ENCODE measurements around the gene PGAP1. TPM values are rescaled to one million over a fixed set of nuclear protein-coding genes. Genes with fewer than 3 reads are reported as not detected.
"Not testable (repeated sequence)": the region's sequence is repeated elsewhere in the genome, so short reads cannot be mapped to it uniquely, and the experiment has no call there.

Gene PGAP1
- total RNA-seq, 1 experiment from 2014 or later = 14.9 TPM

DNA sequence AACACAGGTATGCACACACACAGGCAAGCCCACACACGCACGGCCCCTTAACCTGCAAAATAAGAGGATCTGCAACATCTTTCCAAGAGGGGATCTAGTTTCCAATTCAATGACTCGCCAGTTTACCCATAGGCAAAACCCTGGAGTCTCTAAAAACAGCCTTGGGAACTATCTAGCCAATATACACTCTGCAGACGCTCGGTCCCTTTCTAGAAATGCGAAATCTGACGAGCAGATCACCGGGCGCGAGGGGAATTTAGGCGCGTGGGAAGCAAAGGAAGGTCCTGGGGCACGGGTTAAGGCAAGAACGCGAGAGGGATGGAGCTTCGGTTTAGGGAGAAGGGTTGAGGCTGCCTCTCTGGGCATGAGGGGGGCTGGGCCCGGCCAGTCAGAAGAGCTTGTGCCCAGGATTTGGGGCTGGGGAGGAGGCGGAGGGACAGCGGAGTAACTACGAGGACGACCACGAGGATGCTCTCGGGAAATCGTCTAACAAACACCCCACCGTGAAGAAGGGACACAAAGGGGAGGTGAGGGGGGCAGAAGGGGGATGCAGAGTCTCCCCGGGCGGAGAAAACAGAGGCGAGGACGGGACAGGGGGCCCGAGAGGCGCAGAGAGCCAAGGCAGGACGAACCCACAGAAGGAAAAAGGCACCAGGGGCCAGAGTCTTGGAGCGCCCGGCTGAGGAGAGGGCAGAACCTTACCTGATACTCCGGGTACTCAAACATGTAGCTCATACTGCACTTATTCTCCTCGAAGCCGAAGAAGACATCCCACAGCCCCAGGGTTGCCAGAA is 542 bp downstream of the PGAP1 start:
- Histone ChIP-seq H3K27ac (peak overlapping the region; percentile 68), H3K27me3 (no peaks in the 10 kb centered on the region), H3K4me3 (peak overlapping the region; percentile 91), H3K36me3 (no peaks in the 10 kb centered on the region), H3K4me1 (peaks cover 10% of the 10 kb centered on the region; the same call in 1 of the 2 replicates), H3K9me3 (replicated peaks) (no peaks in the 10 kb centered on the region)
- peak; percentile 47 to 65 for DNase-seq

- peak overlapping the region; percentile 91 for H3K4me3 ChIP-seq
- peaks cover 10% of the 10 kb centered on the region; the same call in 1 of the 2 replicates for H3K4me1 ChIP-seq
- H3K27ac ChIP-seq = peak overlapping the region; percentile 68
- H3K36me3 ChIP-seq = no peaks in the 10 kb centered on the region
- peak in 1 of 2 experiments; percentile 6 for DNase-seq
- H3K9me3 ChIP-seq (replicated peaks) = no peaks in the 10 kb centered on the region
- H3K27me3 ChIP-seq = no peaks in the 10 kb centered on the region
Observed at GRCh38 chr2:196925051-196925767, 1.3 kb downstream of the PGAP1 start.

- no peaks in the 10 kb centered on the region for H3K27me3 ChIP-seq
- H3K9me3 ChIP-seq (replicated peaks) = no peaks in the 10 kb centered on the region
- no peaks in the 10 kb centered on the region; the same call in 1 of the 2 replicates for H3K36me3 ChIP-seq
- DNase-seq = no peak
- no peak overlapping the region for H3K4me3 ChIP-seq
- no peak overlapping the region for H3K27ac ChIP-seq
- peaks cover 10% of the 10 kb centered on the region; the same call in 1 of the 2 replicates for H3K4me1 ChIP-seq
Observed at GRCh38 chr2:196924051-196924450, 2.5 kb downstream of the PGAP1 start.

GRCh38 chr2:196918927-196919326 is 7.6 kb downstream of the PGAP1 start:
- H3K36me3 ChIP-seq = peaks cover 16% of the 10 kb centered on the region
- no peak for DNase-seq

GRCh38 chr2:196917802-196918201 is 8.7 kb downstream of the PGAP1 start:
- no peak for DNase-seq
- Histone ChIP-seq H3K4me3 (no peak overlapping the region), H3K27ac (no peak overlapping the region), H3K4me1 (no peaks in the 10 kb centered on the region), H3K36me3 (peaks cover 24% of the 10 kb centered on the region), H3K27me3 (no peaks in the 10 kb centered on the region), H3K9me3 (replicated peaks) (no peaks in the 10 kb centered on the region)

More at GRCh38 chr2:196918927-196919326, 7.6 kb downstream of the PGAP1 start:
- Histone ChIP-seq H3K9me3 (replicated peaks) (no peaks in the 10 kb centered on the region), H3K4me3 (no peak overlapping the region), H3K27ac (no peak overlapping the region), H3K4me1 (0 out of 2 replicates have a peak, but pooled peaks cover under 1% of the 10 kb centered on the region), H3K27me3 (no peaks in the 10 kb centered on the region)

DNA sequence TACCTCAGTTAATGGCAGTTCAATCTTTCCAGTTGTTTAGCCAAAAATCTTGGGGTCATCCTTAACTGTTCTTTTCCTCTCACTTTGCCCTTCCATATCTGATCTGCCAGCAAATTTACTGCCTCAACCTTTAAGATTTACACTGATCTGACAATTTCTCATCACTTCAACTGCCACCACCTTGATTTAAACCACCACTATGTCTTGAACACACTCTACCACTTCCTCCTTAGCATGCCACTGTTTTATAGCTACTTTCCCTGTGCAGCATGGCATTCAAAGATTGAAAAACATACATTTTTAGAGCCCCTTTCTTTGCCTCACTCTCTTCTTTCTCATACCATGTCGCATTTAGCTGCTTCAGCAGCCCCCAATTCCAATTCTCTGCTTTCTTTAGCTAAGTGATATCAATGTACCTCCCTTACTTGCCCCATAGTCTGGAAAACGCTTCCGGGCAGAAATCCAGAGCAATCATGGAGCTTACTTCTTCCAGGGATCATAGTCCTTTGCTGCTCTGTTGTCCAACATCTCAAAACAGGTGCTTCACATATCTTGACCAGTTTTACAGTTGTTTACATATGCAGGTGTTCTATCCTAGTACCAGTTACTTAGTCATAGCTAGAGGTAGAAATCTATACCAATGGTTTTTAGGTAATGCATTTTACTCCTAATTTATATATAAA is 10.9 kb downstream of the PGAP1 start:
- no peak for DNase-seq
- no peak overlapping the region for H3K27ac ChIP-seq
- H3K36me3 ChIP-seq = peaks cover 30% of the 10 kb centered on the region

GRCh38 chr2:196914867-196915460 is 11.5 kb downstream of the PGAP1 start:
- no peak for DNase-seq
- H3K27me3 ChIP-seq = no peaks in the 10 kb centered on the region
- no peaks in the 10 kb centered on the region for H3K9me3 ChIP-seq (replicated peaks)
- H3K4me3 ChIP-seq = no peak overlapping the region
- H3K4me1 ChIP-seq = no peaks in the 10 kb centered on the region
- H3K36me3 ChIP-seq = peaks cover 30% of the 10 kb centered on the region
- H3K27ac ChIP-seq = no peak overlapping the region

More for the DNA sequence above, 10.9 kb downstream of the PGAP1 start:
- H3K4me1 ChIP-seq = no peaks in the 10 kb centered on the region
- no peaks in the 10 kb centered on the region for H3K9me3 ChIP-seq (replicated peaks)
- H3K27me3 ChIP-seq = no peaks in the 10 kb centered on the region
- no peak overlapping the region for H3K4me3 ChIP-seq

DNA sequence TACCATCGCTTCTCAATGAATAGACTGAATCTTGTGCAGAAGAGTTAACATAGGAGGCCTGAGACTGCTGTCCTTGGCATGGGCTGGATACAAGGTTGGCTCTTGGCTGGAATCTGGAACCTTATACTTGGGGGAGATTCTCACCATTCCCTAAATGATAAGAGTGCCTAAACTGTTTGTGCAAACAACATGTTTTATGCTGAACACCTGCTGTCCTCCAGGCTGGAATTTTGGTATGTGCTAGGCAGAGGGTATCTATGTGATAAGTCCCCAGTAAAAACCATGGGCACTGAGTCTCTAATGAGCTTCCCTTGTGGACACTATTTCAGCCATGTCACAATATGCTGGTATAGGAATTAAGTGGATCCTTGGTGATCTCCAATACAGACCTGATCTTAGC is 12.8 kb downstream of the PGAP1 start:
- H3K36me3 ChIP-seq = peaks cover 27% of the 10 kb centered on the region
- H3K27me3 ChIP-seq = no peaks in the 10 kb centered on the region
- no peak overlapping the region for H3K27ac ChIP-seq
- no peak overlapping the region for H3K4me3 ChIP-seq
- no peaks in the 10 kb centered on the region for H3K9me3 ChIP-seq (replicated peaks)
- DNase-seq = no peak
- no peaks in the 10 kb centered on the region for H3K4me1 ChIP-seq

GRCh38 chr2:196905365-196905764 is 21.1 kb downstream of the PGAP1 start:
- not testable (repeated sequence) for H3K27me3 ChIP-seq; H3K9me3 ChIP-seq (replicated peaks); DNase-seq; H3K4me3 ChIP-seq; H3K27ac ChIP-seq; H3K4me1 ChIP-seq
- H3K36me3 ChIP-seq = peaks cover 10% of the 10 kb centered on the region; the same call in 1 of the 2 replicates

DNA sequence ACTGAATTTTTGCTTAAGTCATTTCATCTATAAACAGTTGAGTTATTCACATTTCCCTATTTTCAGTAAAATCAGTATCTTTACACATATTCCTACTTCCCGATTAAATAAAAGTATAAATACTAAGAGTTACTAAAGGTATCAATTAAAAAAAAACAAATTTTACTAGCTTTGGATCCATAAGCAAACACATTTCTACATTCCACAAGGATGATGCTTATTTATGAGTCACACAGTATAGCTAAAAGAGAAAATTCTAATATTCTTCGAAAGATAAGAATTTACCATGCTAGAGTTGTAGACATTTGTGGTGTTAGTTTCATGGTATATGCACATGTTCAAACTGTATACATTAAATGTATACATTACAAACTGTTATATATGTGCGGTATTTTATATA is 23.7 kb downstream of the PGAP1 start:
- H3K27me3 ChIP-seq = no peaks in the 10 kb centered on the region
- H3K27ac ChIP-seq = no peak overlapping the region
- peaks cover 15% of the 10 kb centered on the region for H3K36me3 ChIP-seq
- no peaks in the 10 kb centered on the region for H3K4me1 ChIP-seq
- H3K9me3 ChIP-seq (replicated peaks) = no peaks in the 10 kb centered on the region
- DNase-seq = no peak
- no peak overlapping the region for H3K4me3 ChIP-seq

GRCh38 chr2:196900843-196901242 is 25.7 kb downstream of the PGAP1 start:
- no peak overlapping the region for H3K27ac ChIP-seq
- no peak for DNase-seq
- no peaks in the 10 kb centered on the region for H3K4me1 ChIP-seq
- H3K27me3 ChIP-seq = no peaks in the 10 kb centered on the region
- peaks cover 18% of the 10 kb centered on the region for H3K36me3 ChIP-seq
- no peak overlapping the region for H3K4me3 ChIP-seq
- no peaks in the 10 kb centered on the region for H3K9me3 ChIP-seq (replicated peaks)

DNA sequence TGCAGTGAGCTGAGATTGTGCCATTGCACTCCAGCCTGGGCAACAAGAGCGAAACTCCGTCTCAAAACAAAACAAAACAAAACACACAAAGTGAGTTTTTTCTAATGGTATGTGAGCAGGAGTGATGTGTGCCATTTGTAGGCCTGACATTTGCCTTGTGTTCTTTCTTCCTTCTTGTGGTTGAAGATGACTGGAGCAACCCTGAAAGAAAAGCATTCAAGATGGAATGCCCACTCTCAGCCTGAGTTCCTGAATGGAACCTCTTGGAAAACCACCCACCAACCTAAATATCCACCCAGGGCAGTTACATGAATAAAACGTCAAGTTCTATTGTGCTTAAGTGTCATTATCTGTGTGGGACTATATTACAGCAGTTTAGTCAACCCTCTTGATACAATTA is 26.5 kb downstream of the PGAP1 start:
- Histone ChIP-seq H3K27me3 (no peaks in the 10 kb centered on the region), H3K36me3 (peaks cover 16% of the 10 kb centered on the region), H3K27ac (no peak overlapping the region), H3K9me3 (replicated peaks) (no peaks in the 10 kb centered on the region), H3K4me3 (no peak overlapping the region), H3K4me1 (no peaks in the 10 kb centered on the region)
- no peak for DNase-seq

DNA sequence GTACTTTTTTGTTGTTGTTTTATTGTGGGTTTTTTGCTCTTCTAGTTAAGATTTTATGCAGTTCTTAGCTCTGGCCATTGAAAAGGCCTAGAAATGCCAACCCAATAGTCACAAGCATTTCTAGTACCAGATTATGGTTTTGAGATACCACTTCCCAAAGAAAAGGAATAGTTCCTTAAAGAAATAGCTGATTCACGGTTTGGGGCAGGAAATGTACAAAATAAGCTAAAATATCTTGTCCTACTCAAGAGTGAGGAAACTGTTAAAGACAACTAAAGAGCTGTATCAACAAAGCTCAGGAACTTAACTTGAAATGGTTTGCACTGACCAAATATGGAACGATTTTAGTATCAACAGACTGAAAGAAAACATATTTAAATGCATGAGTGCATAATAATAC is 35.4 kb downstream of the PGAP1 start:
- Histone ChIP-seq H3K27ac (no peak overlapping the region), H3K4me1 (no peaks in the 10 kb centered on the region), H3K27me3 (no peaks in the 10 kb centered on the region), H3K9me3 (replicated peaks) (no peaks in the 10 kb centered on the region), H3K36me3 (peaks cover 21% of the 10 kb centered on the region), H3K4me3 (no peak overlapping the region)
- DNase-seq = no peak

DNA sequence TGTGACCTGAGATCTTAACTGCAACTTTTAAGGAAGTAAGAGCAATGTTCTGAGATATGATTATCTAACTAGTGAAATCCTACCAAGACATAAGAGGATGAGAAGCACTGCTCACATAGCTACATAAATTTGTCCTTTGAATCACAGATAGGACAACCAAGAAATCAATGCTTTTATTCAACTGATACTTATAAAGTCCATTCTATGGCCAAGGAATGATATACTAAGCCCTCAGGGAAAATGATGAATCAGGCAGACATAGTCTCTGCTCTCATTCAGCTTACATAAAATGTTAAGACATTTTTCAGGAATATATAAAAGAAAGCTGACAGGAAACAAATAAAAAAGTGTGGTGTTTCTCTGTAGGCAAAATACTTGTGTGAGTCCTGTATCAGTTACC is 39.1 kb downstream of the PGAP1 start:
- Histone ChIP-seq H3K4me1 (no peaks in the 10 kb centered on the region), H3K27me3 (no peaks in the 10 kb centered on the region), H3K27ac (no peak overlapping the region), H3K4me3 (no peak overlapping the region), H3K9me3 (replicated peaks) (no peaks in the 10 kb centered on the region), H3K36me3 (peaks cover 23% of the 10 kb centered on the region)
- no peak for DNase-seq
